Measurements from ENCODE around the gene TLE4.

- TF ChIP-seq, protein P1, sequence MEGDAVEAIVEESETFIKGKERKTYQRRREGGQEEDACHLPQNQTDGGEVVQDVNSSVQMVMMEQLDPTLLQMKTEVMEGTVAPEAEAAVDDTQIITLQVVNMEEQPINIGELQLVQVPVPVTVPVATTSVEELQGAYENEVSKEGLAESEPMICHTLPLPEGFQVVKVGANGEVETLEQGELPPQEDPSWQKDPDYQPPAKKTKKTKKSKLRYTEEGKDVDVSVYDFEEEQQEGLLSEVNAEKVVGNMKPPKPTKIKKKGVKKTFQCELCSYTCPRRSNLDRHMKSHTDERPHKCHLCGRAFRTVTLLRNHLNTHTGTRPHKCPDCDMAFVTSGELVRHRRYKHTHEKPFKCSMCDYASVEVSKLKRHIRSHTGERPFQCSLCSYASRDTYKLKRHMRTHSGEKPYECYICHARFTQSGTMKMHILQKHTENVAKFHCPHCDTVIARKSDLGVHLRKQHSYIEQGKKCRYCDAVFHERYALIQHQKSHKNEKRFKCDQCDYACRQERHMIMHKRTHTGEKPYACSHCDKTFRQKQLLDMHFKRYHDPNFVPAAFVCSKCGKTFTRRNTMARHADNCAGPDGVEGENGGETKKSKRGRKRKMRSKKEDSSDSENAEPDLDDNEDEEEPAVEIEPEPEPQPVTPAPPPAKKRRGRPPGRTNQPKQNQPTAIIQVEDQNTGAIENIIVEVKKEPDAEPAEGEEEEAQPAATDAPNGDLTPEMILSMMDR (IDR thresholded peaks at IDR 0.05; ENCODE audit: insufficient read depth, low read depth, low read length), result no peak
- TF ChIP-seq EZH2 (IDR thresholded peaks at IDR 0.05; ENCODE audit: insufficient read depth, low read length), result no peak
Measured at GRCh38 chr9:79766091-79766490, 194.3 kb downstream of the TLE4 start.
